Measurements from ENCODE around the gene NEGR1.

NEGR1 gene

DNA sequence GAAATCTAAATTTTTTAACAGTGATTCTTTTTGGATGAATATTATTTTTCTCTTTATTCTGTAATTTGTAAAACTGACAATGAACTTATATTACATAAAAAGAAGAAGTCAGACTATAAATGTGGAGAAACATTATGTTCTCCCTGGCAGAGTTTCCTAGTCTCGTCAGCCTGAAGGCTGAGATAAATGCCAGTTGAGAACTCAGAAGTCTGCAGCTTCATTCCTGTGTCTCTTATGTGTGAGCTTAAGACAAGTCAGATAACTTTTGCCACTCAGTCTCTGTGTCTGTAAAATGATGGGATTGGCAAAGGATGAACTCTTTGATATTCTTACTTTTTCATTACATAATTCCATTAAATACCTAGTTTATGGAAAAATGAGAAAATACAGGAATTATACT, 632.7 kb downstream of the NEGR1 start:
- in situ Hi-C loops (cut with HindIII; ENCODE audit: low sequenced_read_pairs): no loop called here

- in situ Hi-C loops (cut with HindIII; ENCODE audit: low sequenced_read_pairs): no loop called here
These were observed 634.6 kb downstream of the NEGR1 start for GRCh38 chr1:71647513-71648300.

DNA sequence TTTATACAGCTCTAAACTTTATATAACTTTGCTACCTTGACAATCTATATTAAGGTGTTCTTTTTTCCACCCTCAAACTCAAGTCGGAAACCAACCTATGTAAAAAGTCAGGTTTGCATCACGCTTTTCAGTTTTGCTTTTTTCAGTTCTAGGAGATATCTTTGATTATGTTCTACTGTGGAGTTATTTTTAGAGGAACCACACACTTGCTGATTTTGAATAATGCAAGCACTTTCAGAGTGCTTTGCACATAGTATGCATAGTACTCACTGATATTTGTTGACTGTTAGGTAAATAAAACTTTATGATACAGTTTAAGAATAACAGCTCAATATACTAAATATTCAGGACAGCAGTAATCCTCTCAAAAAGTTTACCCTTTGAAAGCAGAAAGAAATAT, 637.3 kb downstream of the NEGR1 start:
- in situ Hi-C loops (cut with HindIII; ENCODE audit: low sequenced_read_pairs): no loop called here

DNA sequence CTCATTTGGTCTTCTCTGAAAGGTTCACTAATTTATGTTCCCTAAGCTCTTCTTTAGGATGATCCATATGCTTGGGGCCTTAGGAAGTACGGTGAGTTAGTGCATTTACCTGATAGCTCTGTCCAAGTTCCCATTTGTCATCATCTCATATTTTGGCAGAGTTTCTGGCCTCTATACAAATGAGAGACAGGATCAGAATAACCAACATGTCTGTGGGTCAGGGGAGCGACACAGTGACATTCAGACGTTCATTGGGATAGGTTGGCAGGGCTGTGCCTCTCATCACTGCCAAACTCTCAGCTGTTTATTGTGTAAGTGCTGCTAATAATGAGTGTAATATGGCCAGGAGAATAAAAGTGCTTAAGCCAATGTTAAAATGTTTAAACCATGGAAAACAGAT, 640.4 kb downstream of the NEGR1 start:
- in situ Hi-C loops (cut with HindIII; ENCODE audit: low sequenced_read_pairs): no loop called here

DNA sequence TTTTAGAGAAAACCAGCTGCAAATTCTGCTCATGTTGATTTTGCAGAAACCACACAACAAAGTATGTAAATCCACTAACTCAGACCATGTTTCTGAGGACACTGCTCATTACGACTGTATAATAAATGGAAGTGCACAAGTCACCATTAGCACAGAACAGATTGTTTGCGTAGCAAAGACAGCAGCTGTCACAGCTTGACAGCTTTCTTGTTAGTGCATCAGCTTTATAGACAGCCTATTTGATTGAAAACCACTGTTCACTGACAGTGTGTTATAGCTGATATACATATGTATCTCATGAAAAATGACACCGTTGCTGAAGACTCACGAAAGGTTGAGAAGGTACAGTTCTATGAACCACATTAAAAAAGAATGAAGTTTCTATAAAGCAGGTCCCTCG, 641.3 kb downstream of the NEGR1 start:
- in situ Hi-C loops (cut with HindIII; ENCODE audit: low sequenced_read_pairs): no loop called here

GRCh38 chr1:71640116-71640515, 642.2 kb downstream of the NEGR1 start:
- in situ Hi-C loops (cut with HindIII; ENCODE audit: low sequenced_read_pairs): no loop called here

- in situ Hi-C loops (cut with HindIII; ENCODE audit: low sequenced_read_pairs): no loop called here
These were observed 644.1 kb downstream of the NEGR1 start for GRCh38 chr1:71638081-71638766.

DNA sequence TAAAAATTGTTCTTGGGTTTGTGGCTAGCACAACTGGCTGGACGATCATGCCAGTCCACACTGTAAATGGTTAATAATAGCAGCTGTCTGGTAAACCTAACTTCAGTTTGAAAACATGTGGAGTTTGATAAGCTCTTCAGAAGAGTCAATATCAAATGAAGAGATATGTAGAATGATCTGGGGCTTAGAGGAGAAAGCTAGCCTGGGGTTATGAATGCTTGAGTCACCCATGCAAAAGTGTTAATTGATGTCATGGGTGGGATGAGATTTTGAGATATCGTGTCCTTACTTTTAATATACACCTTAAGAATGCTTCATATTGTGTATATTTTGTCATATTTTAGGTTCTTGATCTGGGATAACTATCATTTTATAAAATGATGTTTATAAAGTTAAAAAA, 646.8 kb downstream of the NEGR1 start:
- in situ Hi-C loops (cut with HindIII; ENCODE audit: low sequenced_read_pairs): no loop called here

- in situ Hi-C loops (cut with HindIII; ENCODE audit: low sequenced_read_pairs): no loop called here
These were observed 648.2 kb downstream of the NEGR1 start for GRCh38 chr1:71634159-71634558.

DNA sequence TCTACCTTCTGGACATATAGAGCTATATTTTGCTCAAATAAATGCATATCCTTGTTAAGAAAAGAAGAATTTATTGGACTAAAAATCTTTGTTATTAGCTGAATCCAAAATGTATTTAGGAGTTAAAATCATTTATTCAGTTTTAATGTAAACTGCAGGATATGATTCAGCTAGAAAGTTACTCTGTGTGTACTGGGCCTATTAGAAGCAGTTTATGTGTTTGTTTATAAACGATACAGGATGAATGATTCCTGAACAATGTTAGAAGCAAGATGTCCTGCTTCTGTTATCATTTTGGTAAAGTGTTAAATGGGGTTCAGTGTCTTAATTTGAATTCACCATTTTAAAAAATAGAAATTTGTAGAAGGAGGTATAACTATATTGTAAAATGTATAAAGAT, 652.3 kb downstream of the NEGR1 start:
- in situ Hi-C loops (cut with HindIII; ENCODE audit: low sequenced_read_pairs): no loop called here

- in situ Hi-C loops (cut with HindIII; ENCODE audit: low sequenced_read_pairs): no loop called here
These were observed 657.3 kb downstream of the NEGR1 start for GRCh38 chr1:71625004-71625403.

DNA sequence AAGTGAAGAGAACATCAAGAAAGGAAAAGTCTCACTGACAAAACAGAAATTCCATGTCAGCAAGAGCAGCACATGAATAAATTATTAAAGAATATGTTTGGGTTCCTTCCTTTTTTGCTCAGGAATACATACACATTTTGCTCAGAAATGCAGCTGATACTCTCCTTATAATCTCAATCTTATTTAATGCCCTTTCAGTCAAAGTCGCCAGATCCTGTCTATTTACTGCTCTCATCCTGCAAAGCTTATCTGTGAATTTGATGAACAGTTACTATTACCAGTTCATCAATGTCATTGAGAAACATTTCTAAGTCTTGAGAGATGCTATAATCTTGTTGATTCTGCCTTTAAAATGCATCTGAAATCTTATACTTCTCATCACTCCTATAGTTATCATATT, 658.5 kb downstream of the NEGR1 start:
- in situ Hi-C loops (cut with HindIII; ENCODE audit: low sequenced_read_pairs): no loop called here

DNA sequence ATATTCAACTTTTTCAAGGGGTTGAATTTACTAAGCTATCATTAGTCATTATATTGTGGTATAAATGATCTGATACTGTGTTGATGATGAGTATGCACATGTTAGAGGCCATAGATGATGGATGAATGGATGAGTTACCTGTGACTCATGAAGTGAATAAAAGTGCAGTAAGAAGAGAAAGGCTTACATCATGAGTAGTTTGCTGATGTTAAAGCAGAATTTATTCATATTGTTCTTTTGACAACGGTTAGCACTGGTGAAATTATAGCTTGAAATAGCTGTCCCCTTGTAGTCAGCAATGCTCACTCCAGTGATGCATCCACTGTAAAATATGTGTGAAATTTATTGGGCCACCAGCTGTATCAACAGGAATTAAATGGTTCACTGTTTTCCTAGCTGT, 660.6 kb downstream of the NEGR1 start:
- in situ Hi-C loops (cut with HindIII; ENCODE audit: low sequenced_read_pairs): no loop called here

- in situ Hi-C loops (cut with HindIII; ENCODE audit: low sequenced_read_pairs): loop anchor here (10.0 kb wide), 1 partner anchor 206 kb away; no protein-coding TSS in a partner anchor
These were observed 663.4 kb downstream of the NEGR1 start for GRCh38 chr1:71618766-71619530.

- in situ Hi-C loops (cut with HindIII; ENCODE audit: low sequenced_read_pairs): loop anchor here (10.0 kb wide), 1 partner anchor 207 kb away; no protein-coding TSS in a partner anchor
These were observed 664.1 kb downstream of the NEGR1 start for GRCh38 chr1:71618191-71618590.

DNA sequence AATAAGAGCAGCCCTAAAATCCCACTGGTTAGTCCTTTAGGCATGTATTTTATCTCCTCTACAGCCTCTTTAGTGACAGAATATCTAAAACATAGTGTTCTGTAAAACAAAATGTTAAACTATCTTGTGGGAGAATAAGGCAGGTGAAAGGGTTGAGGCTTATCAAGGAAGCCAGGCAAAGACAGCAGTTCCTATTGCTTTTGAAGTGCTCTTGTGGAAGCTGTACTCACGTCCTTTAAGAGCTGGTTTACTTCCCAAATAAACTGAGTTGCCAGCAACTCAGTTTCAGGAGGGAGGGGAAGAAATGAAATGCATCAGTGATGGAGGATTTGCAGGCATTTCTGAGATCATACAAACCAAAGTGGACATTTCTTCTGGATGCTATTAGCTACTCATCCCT, 671.9 kb downstream of the NEGR1 start:
- in situ Hi-C loops (cut with HindIII; ENCODE audit: low sequenced_read_pairs): loop anchor here (10.0 kb wide), 1 partner anchor 214 kb away; no protein-coding TSS in a partner anchor

GRCh38 chr1:71603044-71603776, 679.1 kb downstream of the NEGR1 start:
- in situ Hi-C loops (cut with HindIII; ENCODE audit: low sequenced_read_pairs): no loop called here

GRCh38 chr1:71600023-71600422, 682.3 kb downstream of the NEGR1 start:
- in situ Hi-C loops (cut with HindIII; ENCODE audit: low sequenced_read_pairs): no loop called here

- in situ Hi-C loops (cut with HindIII; ENCODE audit: low sequenced_read_pairs): no loop called here
These were observed 683.0 kb downstream of the NEGR1 start for GRCh38 chr1:71599306-71599705.

- in situ Hi-C loops (cut with HindIII; ENCODE audit: low sequenced_read_pairs): no loop called here
These were observed 688.8 kb downstream of the NEGR1 start for GRCh38 chr1:71593523-71593922.

Measured in DLD1 (cell line).